Neural crest cell (in vitro differentiated cells): ENCODE data around the gene CCNDBP1. TPM values are rescaled to one million over a fixed set of nuclear protein-coding genes. Genes with fewer than 3 reads are reported as not detected.

Source experiments
- DNase-seq: peaks from one replicate; pipeline ENCODE4 v3.0.0; 2021; ENCODE audit warnings: low read depth, mixed read lengths, low spot score
- H3K27ac Mint-ChIP-seq: one replicate; pipeline ENCODE4 v1.8.0; 2021; ENCODE audit warnings: mild to moderate bottlenecking, mixed read lengths; ENCODE audit not compliant: unreplicated experiment
- H3K27me3 Mint-ChIP-seq: 2 replicates; pipeline ENCODE4 v1.8.0; 2021; ENCODE audit warnings: low read depth, mild to moderate bottlenecking, mixed read lengths
- H3K36me3 Mint-ChIP-seq: 2 replicates; pipeline ENCODE4 v1.8.0; 2021; ENCODE audit warnings: low read depth, mild to moderate bottlenecking, mixed read lengths
- H3K4me1 Mint-ChIP-seq: 2 replicates; pipeline ENCODE4 v1.8.0; 2021; ENCODE audit warnings: mixed read lengths
- H3K4me3 Mint-ChIP-seq: one replicate; pipeline ENCODE4 v1.8.0; 2021; ENCODE audit warnings: mild to moderate bottlenecking, mixed read lengths
- H3K9me3 Mint-ChIP-seq: 2 replicates; pipeline ENCODE4 v1.8.0; 2021; ENCODE audit warnings: mixed read lengths
- total RNA-seq: library from RNA; stranded (reverse); gene quantifications from 2 replicates; pipeline ENCODE4 v1.2.1, GENCODE V29; 2021
- TF ChIP-seq, protein P1 (sequence below): fragments of 200-600 bp; sonication (generic); conservative IDR thresholded peaks from 2 replicates; pipeline ENCODE4 v1.5.0; 2021; ENCODE audit warnings: antibody characterized with exemption, mild to moderate bottlenecking

The CCNDBP1 gene
- total RNA-seq, 1 donor from 2014 or later: 31.4 TPM

DNA sequence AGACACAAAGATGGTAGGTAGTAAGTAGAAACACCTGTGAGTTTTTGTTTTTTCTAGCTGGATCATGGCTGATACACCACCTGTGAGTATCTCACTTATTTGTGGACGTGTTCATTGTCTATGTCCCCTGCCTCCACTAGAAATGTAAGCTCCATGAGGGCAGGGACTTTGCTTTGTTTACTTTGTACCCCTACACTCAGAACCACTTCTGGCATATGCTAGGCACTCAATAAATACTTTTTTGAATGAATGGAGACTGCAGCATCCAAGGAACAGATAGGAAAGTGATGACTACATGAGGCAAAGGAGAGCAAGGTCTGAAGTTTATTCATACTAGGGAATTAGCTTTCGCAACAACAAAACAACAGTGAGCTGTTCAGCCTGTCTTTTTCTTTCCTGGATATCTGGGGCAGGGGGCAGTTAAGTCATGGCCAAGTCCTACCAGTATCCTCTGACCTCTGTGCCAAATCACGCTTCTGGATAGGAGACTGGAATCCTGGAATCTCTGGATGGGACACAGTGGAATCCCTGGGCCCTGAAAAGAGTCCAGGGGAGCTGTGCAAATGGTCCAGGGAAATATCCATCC, 47.2 kb downstream of the CCNDBP1 start:
- TF ChIP-seq, protein P1, sequence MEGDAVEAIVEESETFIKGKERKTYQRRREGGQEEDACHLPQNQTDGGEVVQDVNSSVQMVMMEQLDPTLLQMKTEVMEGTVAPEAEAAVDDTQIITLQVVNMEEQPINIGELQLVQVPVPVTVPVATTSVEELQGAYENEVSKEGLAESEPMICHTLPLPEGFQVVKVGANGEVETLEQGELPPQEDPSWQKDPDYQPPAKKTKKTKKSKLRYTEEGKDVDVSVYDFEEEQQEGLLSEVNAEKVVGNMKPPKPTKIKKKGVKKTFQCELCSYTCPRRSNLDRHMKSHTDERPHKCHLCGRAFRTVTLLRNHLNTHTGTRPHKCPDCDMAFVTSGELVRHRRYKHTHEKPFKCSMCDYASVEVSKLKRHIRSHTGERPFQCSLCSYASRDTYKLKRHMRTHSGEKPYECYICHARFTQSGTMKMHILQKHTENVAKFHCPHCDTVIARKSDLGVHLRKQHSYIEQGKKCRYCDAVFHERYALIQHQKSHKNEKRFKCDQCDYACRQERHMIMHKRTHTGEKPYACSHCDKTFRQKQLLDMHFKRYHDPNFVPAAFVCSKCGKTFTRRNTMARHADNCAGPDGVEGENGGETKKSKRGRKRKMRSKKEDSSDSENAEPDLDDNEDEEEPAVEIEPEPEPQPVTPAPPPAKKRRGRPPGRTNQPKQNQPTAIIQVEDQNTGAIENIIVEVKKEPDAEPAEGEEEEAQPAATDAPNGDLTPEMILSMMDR: no peak
- DNase-seq: no peak
- no peak overlapping the region for H3K27ac Mint-ChIP-seq
- no peaks in the 10 kb centered on the region for H3K4me1 Mint-ChIP-seq
- H3K4me3 Mint-ChIP-seq: no peak overlapping the region
- peaks cover 3% of the 10 kb centered on the region for H3K27me3 Mint-ChIP-seq
- H3K9me3 Mint-ChIP-seq: peaks cover 2% of the 10 kb centered on the region
- H3K36me3 Mint-ChIP-seq: no peaks in the 10 kb centered on the region

- no peak for DNase-seq
- peaks cover 3% of the 10 kb centered on the region for H3K27me3 Mint-ChIP-seq
- H3K27ac Mint-ChIP-seq: no peak overlapping the region
- no peaks in the 10 kb centered on the region for H3K36me3 Mint-ChIP-seq
- H3K4me1 Mint-ChIP-seq: peaks cover 7% of the 10 kb centered on the region
- no peak overlapping the region for H3K4me3 Mint-ChIP-seq
- H3K9me3 Mint-ChIP-seq: peaks cover 2% of the 10 kb centered on the region
- TF ChIP-seq, protein P1: no peak
These were observed 50.3 kb downstream of the CCNDBP1 start for GRCh38 chr15:43235536-43235935.

- no peaks in the 10 kb centered on the region for H3K36me3 Mint-ChIP-seq
- TF ChIP-seq, protein P1: no peak
- H3K27me3 Mint-ChIP-seq: peaks cover 3% of the 10 kb centered on the region
- no peak overlapping the region for H3K4me3 Mint-ChIP-seq
- no peaks in the 10 kb centered on the region for H3K9me3 Mint-ChIP-seq
- no peak for DNase-seq
- peaks cover 7% of the 10 kb centered on the region for H3K4me1 Mint-ChIP-seq
- peak overlapping the region; percentile 96 for H3K27ac Mint-ChIP-seq
These were observed 52.8 kb downstream of the CCNDBP1 start for GRCh38 chr15:43237842-43238470.

- TF ChIP-seq, protein P1: no peak
- H3K9me3 Mint-ChIP-seq: no peaks in the 10 kb centered on the region
- peak overlapping the region; percentile 29 for H3K27ac Mint-ChIP-seq
These were observed 53.5 kb downstream of the CCNDBP1 start for GRCh38 chr15:43238671-43239131.

DNA sequence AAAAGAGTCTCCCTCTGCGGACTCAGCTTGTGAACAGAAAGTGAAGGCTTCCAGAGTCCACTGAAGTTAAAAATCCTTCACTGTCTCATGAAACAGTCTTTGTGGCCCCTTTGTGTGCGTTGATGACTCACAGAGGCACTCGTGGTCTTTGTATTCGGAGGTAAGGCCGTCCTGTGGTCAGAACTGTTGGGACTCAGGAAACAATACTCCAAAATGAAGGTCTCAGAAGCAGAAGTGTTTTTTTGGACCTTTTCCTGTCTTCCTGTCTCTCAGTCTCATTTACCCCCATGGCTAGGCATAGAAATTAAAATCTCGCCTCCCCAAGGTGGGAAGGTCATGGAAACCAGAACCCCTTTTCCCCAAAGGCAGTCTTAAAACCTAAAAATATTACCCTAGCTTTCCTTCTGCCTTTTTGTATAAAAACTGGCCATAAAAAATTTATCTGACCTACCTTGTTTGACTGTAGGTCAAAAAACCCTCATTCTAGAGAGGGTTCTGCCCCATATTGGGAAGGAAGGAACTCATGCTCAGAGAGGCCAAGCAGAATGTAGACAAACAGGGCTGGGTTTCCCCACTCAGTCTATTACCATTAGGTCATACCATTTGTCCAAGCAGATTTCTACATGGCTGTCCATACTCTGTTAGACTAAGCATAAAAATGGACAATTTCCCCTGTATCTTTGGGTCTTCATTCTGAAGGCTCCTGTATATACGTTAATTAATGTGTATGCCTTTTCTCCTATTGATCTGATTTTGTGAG, 54.7 kb downstream of the CCNDBP1 start:
- Mint-ChIP-seq H3K27ac (no peak overlapping the region), H3K9me3 (no peaks in the 10 kb centered on the region), H3K4me3 (no peak overlapping the region), H3K36me3 (no peaks in the 10 kb centered on the region), H3K4me1 (peaks cover 7% of the 10 kb centered on the region), H3K27me3 (peaks cover 6% of the 10 kb centered on the region)
- TF ChIP-seq, protein P1: no peak
- DNase-seq: no peak

More at GRCh38 chr15:43238671-43239131, 53.5 kb downstream of the CCNDBP1 start:
- Mint-ChIP-seq H3K4me1 (peaks cover 7% of the 10 kb centered on the region), H3K27me3 (peaks cover 2% of the 10 kb centered on the region), H3K4me3 (no peak overlapping the region), H3K36me3 (no peaks in the 10 kb centered on the region)
- no peak for DNase-seq
